Measurements from ENCODE around the gene BAHCC1. TPM values are rescaled to one million over a fixed set of nuclear protein-coding genes. Genes with fewer than 3 reads are reported as not detected.

The BAHCC1 gene
- polyA plus RNA-seq, 3 donors = 13.4 to 15.8 (median 15.2) TPM

DNA sequence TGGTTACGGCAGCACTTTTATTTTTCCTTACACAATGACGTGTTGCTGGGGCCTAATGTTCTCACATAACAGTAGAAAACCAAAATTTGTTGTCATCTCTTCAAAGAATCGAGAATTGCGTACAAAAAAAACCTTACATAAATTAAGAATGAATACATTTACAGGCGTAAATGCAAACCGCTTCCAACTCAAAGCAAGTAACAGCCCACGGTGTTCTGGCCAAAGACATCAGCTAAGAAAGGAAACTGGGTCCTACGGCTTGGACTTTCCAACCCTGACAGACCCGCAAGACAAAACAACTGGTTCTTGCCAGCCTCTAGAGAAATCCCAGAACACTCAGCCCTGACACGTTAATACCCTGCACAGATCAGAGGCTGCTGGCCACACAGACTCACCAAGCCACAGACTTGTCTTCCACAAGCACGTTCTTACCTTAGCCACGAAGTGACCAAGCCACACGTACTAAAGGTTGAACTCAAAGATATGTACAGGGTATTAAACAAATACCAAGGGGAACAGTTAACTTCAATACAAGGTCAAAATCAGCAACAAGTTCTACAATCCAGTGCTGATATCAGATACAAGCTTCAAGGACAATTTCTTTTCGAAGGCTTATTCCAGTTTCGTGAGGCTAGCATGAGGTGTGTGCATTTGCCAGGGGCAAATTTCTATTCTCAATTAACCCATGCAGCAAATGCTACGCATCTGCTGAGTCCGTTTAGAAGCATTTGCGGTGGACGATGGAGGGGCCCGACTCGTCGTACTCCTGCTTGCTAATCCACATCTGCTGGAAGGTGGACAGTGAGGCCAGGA lies 114.9 kb downstream of the BAHCC1 start:
- no peak for DNase-seq (ENCODE audit: low read depth in 3 of 3, low spot score in 2 of 3)

DNA sequence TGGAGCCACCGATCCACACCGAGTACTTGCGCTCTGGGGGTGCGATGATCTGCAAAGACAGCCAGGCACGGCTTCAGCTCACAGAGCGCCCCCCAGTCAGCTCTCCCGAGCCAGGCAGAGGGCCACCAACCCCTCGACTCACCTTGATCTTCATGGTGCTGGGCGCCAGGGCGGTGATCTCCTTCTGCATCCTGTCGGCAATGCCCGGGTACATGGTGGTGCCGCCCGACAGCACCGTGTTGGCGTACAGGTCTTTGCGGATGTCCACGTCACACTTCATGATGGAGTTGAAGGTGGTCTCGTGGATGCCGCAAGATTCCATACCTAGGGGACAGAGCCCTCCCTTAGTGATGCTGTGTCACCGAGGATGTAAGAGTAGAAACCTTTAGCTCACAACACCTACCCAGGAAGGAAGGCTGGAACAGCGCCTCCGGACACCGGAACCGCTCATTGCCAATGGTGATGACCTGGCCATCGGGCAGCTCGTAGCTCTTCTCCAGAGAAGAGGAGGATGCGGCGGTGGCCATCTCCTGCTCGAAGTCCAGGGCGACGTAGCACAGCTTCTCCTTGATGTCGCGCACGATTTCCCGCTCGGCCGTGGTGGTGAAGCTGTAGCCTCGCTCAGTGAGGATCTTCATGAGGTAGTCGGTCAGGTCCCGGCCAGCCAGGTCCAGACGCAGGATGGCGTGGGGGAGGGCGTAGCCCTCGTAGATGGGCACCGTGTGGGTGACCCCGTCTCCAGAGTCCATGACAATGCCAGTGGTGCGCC lies 115.7 kb downstream of the BAHCC1 start:
- DNase-seq (ENCODE audit: low read depth in 3 of 3, low spot score in 2 of 3) = no peak

GRCh38 chr17:81511554-81511803 lies 116.2 kb downstream of the BAHCC1 start:
- no peak for DNase-seq (ENCODE audit: low read depth in 3 of 3, low spot score in 2 of 3)

- DNase-seq (ENCODE audit: low read depth in 3 of 3, low spot score in 2 of 3) = no peak
Observed at GRCh38 chr17:81511804-81512561, 116.7 kb downstream of the BAHCC1 start.

DNA sequence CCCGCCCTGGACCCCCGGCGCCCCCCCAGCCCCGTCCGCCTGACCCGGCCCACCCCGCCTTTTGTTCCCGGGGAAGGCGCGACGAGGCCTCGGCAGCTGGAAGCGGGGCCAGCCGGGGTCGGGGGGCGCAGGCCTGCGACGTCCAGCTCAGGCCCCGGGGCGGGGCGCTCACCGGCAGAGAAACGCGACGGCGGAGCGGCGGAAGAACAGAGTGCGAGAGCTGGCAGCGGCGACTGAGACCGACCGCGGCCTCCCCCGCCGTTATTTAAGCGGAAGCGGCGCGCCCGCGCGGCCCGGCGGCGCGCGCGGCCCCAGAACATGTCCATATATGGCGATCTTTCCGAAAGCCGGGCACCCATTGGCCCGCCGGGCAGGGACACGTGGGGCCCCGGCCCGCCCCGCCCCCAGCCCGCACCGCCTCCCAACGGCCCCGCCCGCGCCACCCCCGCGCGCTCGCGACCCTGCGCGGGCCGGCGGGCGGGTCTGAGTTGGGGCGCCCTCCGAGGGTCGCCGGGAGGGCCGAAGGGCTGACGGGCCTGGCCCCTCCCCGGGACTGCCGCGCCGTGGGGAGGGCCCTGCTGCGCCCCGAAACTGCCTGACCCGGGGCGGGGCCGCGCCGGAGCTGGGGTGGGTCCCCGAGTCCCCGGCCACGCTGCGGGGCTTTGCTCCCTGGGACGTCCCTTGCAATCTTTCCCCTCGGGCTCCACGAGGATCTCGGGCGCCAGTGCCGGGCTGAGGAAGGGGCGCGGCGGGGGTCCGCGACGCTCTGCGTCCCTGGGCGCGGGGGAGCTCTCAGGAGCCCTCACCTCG lies 117.5 kb downstream of the BAHCC1 start, which contains the start of gene ACTG1:
ACTG1 (minus strand) TSS at position 238 of the 810 bp plus-strand sequence. CDS start 445 bp downstream, outside the sequence.
- peak in 2 of 3 donors; percentile 87 to 89 for DNase-seq (ENCODE audit: low read depth in 3 of 3, low spot score in 2 of 3)

GRCh38 chr17:81513372-81513752 lies 118.1 kb downstream of the BAHCC1 start:
- DNase-seq (ENCODE audit: low read depth in 3 of 3, low spot score in 2 of 3) = no peak

GRCh38 chr17:81513753-81514488 lies 118.7 kb downstream of the BAHCC1 start:
- DNase-seq (ENCODE audit: low read depth in 3 of 3, low spot score in 2 of 3) = no peak

DNA sequence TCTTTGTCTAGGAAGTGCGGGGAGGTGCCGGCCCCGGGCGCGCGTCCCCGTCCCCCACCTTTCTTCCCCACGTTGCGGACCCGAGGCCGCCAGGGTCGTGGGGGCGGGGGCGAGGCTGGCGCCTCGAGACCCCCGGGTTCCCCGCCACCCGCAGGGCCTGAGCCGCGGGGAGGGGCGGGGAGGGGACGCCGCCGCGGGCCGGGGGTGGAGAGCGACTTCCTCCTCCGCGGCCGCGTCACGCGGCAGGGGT lies 119.2 kb downstream of the BAHCC1 start:
- no peak for DNase-seq (ENCODE audit: low read depth in 3 of 3, low spot score in 2 of 3)

GRCh38 chr17:81514739-81515529 lies 119.7 kb downstream of the BAHCC1 start:
- no peak for DNase-seq (ENCODE audit: low read depth in 3 of 3, low spot score in 2 of 3)

GRCh38 chr17:81515530-81516041 lies 120.3 kb downstream of the BAHCC1 start:
- DNase-seq (ENCODE audit: low read depth in 3 of 3, low spot score in 2 of 3) = no peak

Other genes starting within 250 kb of the BAHCC1 start
- gene PVALEF, start 229.9 kb upstream of the BAHCC1 start, polyA plus RNA-seq (ENCODE audit: insufficient read length in 3 of 3) = under 1 TPM; 0.10 to 0.50 (median 0.10) TPM
- gene AATK, start 229.2 kb upstream of the BAHCC1 start, polyA plus RNA-seq (ENCODE audit: insufficient read length in 3 of 3) = 1 to 10 TPM; 2.9 to 3.9 (median 3.1) TPM
- gene CEP131, start 172.5 kb upstream of the BAHCC1 start, polyA plus RNA-seq (ENCODE audit: insufficient read length in 3 of 3) = 10 to 100 TPM; 12.2 to 14.2 (median 12.2) TPM
- gene TEPSIN, start 156.4 kb upstream of the BAHCC1 start, polyA plus RNA-seq (ENCODE audit: insufficient read length in 3 of 3) = 10 to 100 TPM; 10.5 to 12.9 (median 11.8) TPM
- gene NDUFAF8, start 156.1 kb upstream of the BAHCC1 start, polyA plus RNA-seq (ENCODE audit: insufficient read length in 3 of 3) = 10 to 100 TPM; 41.1 to 59.0 (median 53.6) TPM
- 10 to 100 TPM; 45.1 to 55.0 (median 46.6) TPM for gene SLC38A10, start 100.2 kb upstream of the BAHCC1 start, polyA plus RNA-seq (ENCODE audit: insufficient read length in 3 of 3)
- gene ACTG1, start 117.3 kb downstream of the BAHCC1 start, polyA plus RNA-seq (ENCODE audit: insufficient read length in 3 of 3) = 1,000 to 10,000 TPM; 2,985 to 3,420 (median 3,066) TPM
- 1 to 10 TPM in 2 of 3 donors, under 1 TPM in 1; 1.00 to 1.2 (median 1.1) TPM for gene FSCN2, start 132.9 kb downstream of the BAHCC1 start, polyA plus RNA-seq (ENCODE audit: insufficient read length in 3 of 3)
- 10 to 100 TPM; 17.0 to 18.1 (median 17.4) TPM for gene FAAP100, start 156.9 kb downstream of the BAHCC1 start, polyA plus RNA-seq (ENCODE audit: insufficient read length in 3 of 3)
- 10 to 100 TPM; 51.7 to 55.7 (median 52.5) TPM for gene NPLOC4, start 241.7 kb downstream of the BAHCC1 start, polyA plus RNA-seq (ENCODE audit: insufficient read length in 3 of 3)
- 1 to 10 TPM; 2.3 to 4.5 (median 2.3) TPM for gene TSPAN10, start 241.7 kb downstream of the BAHCC1 start, polyA plus RNA-seq (ENCODE audit: insufficient read length in 3 of 3)